ENCODE measurements around the gene ELAPOR1.

DNA sequence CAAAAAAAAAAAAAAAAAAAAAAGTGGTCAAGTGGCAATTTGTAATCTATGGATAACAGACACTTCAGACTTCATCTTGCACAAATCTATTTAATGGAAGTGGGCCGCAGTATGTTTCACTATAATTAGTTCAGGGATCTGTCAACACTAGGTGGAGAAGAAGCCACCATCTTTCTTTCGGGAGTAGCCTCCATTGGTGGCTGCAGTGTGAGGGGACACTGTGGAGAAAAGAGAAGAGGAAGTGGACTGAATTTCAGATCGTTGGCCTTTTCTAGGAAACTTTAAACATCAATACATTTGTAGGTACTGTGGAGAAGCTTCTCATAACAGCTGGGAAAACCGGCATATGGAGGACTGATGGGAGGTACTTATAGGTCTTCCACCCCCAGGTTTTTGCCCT lies 8.0 kb upstream of the ELAPOR1 start:
- TF ChIP-seq, protein P1, sequence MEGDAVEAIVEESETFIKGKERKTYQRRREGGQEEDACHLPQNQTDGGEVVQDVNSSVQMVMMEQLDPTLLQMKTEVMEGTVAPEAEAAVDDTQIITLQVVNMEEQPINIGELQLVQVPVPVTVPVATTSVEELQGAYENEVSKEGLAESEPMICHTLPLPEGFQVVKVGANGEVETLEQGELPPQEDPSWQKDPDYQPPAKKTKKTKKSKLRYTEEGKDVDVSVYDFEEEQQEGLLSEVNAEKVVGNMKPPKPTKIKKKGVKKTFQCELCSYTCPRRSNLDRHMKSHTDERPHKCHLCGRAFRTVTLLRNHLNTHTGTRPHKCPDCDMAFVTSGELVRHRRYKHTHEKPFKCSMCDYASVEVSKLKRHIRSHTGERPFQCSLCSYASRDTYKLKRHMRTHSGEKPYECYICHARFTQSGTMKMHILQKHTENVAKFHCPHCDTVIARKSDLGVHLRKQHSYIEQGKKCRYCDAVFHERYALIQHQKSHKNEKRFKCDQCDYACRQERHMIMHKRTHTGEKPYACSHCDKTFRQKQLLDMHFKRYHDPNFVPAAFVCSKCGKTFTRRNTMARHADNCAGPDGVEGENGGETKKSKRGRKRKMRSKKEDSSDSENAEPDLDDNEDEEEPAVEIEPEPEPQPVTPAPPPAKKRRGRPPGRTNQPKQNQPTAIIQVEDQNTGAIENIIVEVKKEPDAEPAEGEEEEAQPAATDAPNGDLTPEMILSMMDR (IDR thresholded peaks at IDR 0.05) = no peak
- no peak for TF ChIP-seq POLR2A (IDR thresholded peaks at IDR 0.05)
- no peak for TF ChIP-seq POLR2AphosphoS5 (IDR thresholded peaks at IDR 0.05)
